Stomach (tissue), 4 donors: ENCODE measurements around the gene SLC25A6.

Source experiments
- CTCF ChIP-seq, 7 experiments: fragments of 450-650 bp in 4 of 7; fragments of 200-600 bp in 3 of 7; sonication (generic) in 3 of 7; IDR thresholded peaks; one replicate each; pipeline ENCODE4 v1.5.1; 2016 to 2019; ENCODE audit warnings: antibody characterized with exemption in 7 of 7, control low read depth in 2 of 7, mild to moderate bottlenecking in 1 of 7
- EP300 ChIP-seq: sonication (generic); formaldehyde crosslinking; IDR thresholded peaks from one replicate; pipeline ENCODE4 v1.6.1; 2017; ENCODE audit warnings: antibody characterized with exemption
- POLR2A ChIP-seq, 4 donors: fragments of 450-650 bp; IDR thresholded peaks; one replicate each; pipeline ENCODE4 v1.6.1; 2016; ENCODE audit warnings: antibody characterized with exemption in 4 of 4, control low read depth in 2 of 4, mild to moderate bottlenecking in 1 of 4, moderate library complexity in 1 of 4
- POLR2AphosphoS5 ChIP-seq, 3 donors: sonication (generic); formaldehyde crosslinking; IDR thresholded peaks; one replicate each; pipeline ENCODE4 v1.6.1; 2016; ENCODE audit warnings: antibody characterized with exemption in 3 of 3

GRCh38 chrX:1388651-1389050 is 3.3 kb downstream of the SLC25A6 start:
- TF ChIP-seq CTCF (IDR thresholded peaks at IDR 0.05) (no peak), POLR2A (IDR thresholded peaks at IDR 0.05) (no peak), EP300 (no peak), POLR2AphosphoS5 (IDR thresholded peaks at IDR 0.05) (no peak)
